K562 (cell line): Measurements from ENCODE around the gene EML2. TPM values are rescaled to one million over a fixed set of nuclear protein-coding genes. Genes with fewer than 3 reads are reported as not detected.

Experiments used
- ELF4 ChIP-seq: fragments of 450-650 bp; formaldehyde crosslinking; IDR thresholded peaks from 2 replicates; pipeline ENCODE4 v1.4.0; 2022; ENCODE audit warnings: missing genetic modification characterization
- HDAC3 ChIP-seq: fragments of 450-650 bp; IDR thresholded peaks from 2 replicates; pipeline ENCODE4 v1.6.1; 2018; ENCODE audit warnings: borderline replicate concordance, mild to moderate bottlenecking, moderate library complexity; ENCODE audit not compliant: partially characterized antibody
- HDAC8 ChIP-seq: fragments of 450-650 bp; IDR thresholded peaks from 2 replicates; pipeline ENCODE4 v1.6.1; 2016; ENCODE audit warnings: mild to moderate bottlenecking, missing genetic modification characterization, moderate library complexity, missing compliant biosample characterization
- NFRKB ChIP-seq: fragments of 450-650 bp; IDR thresholded peaks from 2 replicates; pipeline ENCODE4 v1.6.1; 2016; ENCODE audit warnings: low read depth
- ZNF57 ChIP-seq: fragments of 450-650 bp; formaldehyde crosslinking; IDR thresholded peaks from 2 replicates; pipeline ENCODE4 v1.4.0; 2020; ENCODE audit warnings: mild to moderate bottlenecking, moderate library complexity
- ZNF780A ChIP-seq: fragments of 250-450 bp; sonication (Bioruptor Pico); IDR thresholded peaks from 2 replicates; pipeline ENCODE4 v1.5.0; 2021; ENCODE audit warnings: mild to moderate bottlenecking
- polyA plus RNA-seq, 8 experiments: library from polyadenylated mRNA; depleted of rRNA in 4 of 8; stranded (reverse) in 5 of 8; unstranded in 3 of 8; fragments of >200 nt; fragmentation: Nextera tagmentation in 2 of 8; fragmentation: Illumina TruSeq in 1 of 8; extraction: Ambion mirVana in 2 of 8; extraction: Trizol in 1 of 8; gene quantifications; 2 replicates each; pipeline versions ENCODE4 v1.2.1 to v1.2.3, GENCODE V29; 2011 to 2014; ENCODE audit warnings: inconsistent platforms in 1 of 8, missing spikeins in 1 of 8
- total RNA-seq, 7 experiments: library from RNA; depleted of rRNA in 6 of 7; stranded (reverse); fragments of >200 nt in 6 of 7; fragmentation: Illumina TruSeq in 2 of 7; extraction: Trizol in 2 of 7; gene quantifications; 2 replicates each; pipeline versions ENCODE4 v1.2.1 to v1.2.3, GENCODE V29; 2011 to 2021; ENCODE audit warnings: low replicate concordance in 1 of 7
- TF ChIP-seq, protein P1 (sequence below): sonication (generic); formaldehyde crosslinking; IDR thresholded peaks from 2 replicates; pipeline ENCODE4 v1.8.0; 2023; ENCODE audit warnings: mild to moderate bottlenecking, missing genetic modification reagents

The EML2 gene
- total and polyA plus RNA-seq, 9 of the 15 experiments (the other 6 are each of a cell fraction or from before 2014, with no cell fraction given) = 2.6 to 69.6 (median 24.8) TPM

DNA sequence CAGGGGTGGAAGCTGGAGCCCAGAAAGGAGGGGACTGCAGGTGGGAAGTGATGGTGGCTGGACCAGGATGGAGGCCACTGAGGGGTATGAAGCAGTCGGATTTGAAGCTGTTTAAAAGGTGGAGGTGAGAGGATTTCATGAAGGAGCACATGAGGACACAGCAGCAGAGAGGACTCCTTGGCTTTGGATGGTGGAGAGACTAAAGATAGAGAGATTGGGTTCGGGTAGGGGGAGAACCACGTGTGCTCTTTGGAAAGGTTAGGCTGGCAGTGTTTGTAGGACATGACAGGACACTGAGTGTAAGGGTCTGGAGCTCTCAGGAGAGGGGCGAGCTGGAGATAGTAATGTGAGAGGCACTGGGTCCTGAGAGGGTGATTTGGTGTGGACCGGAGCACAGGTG is 43.7 kb upstream of the EML2 start (continued):
- TF ChIP-seq ZNF780A (CRISPR knock-in tag) (no peak), ELF4 (CRISPR knock-in tag) (no peak), HDAC8 (tag) (no peak), HDAC3 (no peak), ZNF57 (no peak), NFRKB (no peak)
- TF ChIP-seq, protein P1, sequence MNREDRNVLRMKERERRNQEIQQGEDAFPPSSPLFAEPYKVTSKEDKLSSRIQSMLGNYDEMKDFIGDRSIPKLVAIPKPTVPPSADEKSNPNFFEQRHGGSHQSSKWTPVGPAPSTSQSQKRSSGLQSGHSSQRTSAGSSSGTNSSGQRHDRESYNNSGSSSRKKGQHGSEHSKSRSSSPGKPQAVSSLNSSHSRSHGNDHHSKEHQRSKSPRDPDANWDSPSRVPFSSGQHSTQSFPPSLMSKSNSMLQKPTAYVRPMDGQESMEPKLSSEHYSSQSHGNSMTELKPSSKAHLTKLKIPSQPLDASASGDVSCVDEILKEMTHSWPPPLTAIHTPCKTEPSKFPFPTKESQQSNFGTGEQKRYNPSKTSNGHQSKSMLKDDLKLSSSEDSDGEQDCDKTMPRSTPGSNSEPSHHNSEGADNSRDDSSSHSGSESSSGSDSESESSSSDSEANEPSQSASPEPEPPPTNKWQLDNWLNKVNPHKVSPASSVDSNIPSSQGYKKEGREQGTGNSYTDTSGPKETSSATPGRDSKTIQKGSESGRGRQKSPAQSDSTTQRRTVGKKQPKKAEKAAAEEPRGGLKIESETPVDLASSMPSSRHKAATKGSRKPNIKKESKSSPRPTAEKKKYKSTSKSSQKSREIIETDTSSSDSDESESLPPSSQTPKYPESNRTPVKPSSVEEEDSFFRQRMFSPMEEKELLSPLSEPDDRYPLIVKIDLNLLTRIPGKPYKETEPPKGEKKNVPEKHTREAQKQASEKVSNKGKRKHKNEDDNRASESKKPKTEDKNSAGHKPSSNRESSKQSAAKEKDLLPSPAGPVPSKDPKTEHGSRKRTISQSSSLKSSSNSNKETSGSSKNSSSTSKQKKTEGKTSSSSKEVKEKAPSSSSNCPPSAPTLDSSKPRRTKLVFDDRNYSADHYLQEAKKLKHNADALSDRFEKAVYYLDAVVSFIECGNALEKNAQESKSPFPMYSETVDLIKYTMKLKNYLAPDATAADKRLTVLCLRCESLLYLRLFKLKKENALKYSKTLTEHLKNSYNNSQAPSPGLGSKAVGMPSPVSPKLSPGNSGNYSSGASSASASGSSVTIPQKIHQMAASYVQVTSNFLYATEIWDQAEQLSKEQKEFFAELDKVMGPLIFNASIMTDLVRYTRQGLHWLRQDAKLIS (CRISPR knock-in tag) = no peak
